HG03135 (cell line): ENCODE measurements around the gene B3GNT8.
"Not testable (repeated sequence)": the region's sequence is repeated elsewhere in the genome, so short reads cannot be mapped to it uniquely, and the experiment has no call there.

Source experiments
- ATAC-seq: cut with Tn5 transposase; IDR thresholded peaks from one replicate; pipeline ENCODE4 v1.9.1; 2021; ENCODE audit warnings: mild to moderate bottlenecking, moderate library complexity; ENCODE audit not compliant: unreplicated experiment

B3GNT8 gene

GRCh38 chr19:41437944-41438574 lies 10.9 kb upstream of the B3GNT8 start:
- ATAC-seq = no peak

DNA sequence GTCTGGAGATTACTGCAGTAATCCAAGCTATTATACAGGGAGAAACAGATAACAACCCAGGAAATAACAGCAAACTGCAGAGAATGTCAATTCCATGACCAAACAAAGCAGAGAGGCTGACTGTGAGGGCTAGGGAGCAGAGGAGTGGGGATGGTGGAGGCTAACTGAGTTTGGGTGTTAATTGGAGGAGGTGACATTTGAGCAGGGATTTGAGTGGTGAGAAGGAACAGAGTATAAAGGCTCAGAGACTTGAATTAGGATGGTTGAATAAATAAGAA lies 9.4 kb upstream of the B3GNT8 start:
- ATAC-seq = no peak

DNA sequence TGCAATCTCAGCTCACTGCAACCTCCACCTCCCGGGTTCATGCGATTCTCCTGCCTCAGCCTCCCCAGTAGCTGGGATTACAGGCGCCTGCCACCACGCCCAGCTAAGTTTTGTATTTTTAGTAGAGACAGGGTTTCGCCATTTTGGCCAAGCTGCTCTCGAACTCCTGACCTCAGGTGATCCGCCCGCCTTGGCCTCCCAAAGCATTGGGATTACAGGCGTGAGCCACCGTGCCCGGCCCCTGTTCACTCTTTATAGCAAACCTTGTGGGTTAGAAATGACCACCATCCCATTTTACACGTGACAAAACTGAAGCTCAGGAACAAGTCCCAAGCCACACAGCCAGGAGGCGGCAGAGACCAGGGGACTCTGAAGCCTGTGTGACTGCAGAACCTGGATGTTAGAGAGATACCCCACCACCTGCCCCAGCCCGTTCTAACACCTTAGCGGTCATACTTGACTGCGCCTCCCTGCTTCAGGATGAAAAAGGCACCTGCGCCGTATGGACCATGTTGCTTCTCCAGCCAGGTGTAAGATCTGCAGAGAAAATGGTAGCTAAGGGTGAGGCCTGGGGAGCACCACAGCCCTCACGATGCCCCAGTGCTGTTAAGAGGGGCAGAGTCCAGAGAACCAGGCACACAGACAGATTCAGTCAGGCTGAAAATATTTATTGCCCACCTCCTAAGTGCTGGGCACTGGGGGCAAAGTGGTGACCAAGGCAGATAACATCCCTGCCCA lies 8.9 kb upstream of the B3GNT8 start:
- no peak for ATAC-seq

DNA sequence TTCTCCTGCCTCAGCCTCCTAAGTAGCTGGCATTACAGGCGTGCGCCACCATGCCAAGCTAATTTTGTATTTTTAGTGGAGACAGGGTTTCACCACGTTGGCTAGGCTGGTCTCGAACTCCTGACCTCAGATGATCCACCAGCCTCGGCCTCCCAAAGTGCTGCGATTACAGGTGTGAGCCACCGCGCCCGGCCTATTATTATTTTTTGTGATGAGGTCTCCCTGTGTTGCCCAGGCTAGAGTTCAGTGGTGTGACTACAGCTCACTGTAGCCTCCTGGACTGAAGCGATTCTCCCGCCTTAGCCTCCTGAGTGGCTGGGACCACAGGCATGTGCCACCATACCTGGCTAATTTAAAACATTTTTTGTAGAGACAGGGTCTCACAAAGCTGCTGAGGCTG lies 8.2 kb upstream of the B3GNT8 start:
- ATAC-seq = not testable (repeated sequence)

- ATAC-seq = no peak
Measured at GRCh38 chr19:41434450-41434849, 7.3 kb upstream of the B3GNT8 start.

DNA sequence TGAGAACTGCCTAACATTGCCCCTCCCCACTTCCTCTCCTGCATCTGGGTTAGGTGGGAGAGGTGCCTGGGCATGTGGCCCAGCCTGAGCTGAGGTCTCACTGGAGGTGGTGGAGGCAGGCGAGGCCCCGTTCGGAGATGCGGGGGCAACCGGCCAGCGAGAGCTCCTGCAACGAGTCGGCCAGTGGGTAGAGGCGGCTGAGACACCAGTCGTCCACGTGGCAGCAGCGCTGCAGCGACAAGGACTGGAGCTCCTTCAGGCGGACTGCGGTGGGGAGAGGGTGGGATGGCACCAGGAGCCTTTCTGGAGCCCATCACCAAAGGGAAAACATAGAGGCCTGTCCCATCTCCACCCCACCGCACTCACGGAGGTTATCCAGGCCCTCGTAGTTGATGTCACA lies 6.0 kb upstream of the B3GNT8 start:
- ATAC-seq = no peak

DNA sequence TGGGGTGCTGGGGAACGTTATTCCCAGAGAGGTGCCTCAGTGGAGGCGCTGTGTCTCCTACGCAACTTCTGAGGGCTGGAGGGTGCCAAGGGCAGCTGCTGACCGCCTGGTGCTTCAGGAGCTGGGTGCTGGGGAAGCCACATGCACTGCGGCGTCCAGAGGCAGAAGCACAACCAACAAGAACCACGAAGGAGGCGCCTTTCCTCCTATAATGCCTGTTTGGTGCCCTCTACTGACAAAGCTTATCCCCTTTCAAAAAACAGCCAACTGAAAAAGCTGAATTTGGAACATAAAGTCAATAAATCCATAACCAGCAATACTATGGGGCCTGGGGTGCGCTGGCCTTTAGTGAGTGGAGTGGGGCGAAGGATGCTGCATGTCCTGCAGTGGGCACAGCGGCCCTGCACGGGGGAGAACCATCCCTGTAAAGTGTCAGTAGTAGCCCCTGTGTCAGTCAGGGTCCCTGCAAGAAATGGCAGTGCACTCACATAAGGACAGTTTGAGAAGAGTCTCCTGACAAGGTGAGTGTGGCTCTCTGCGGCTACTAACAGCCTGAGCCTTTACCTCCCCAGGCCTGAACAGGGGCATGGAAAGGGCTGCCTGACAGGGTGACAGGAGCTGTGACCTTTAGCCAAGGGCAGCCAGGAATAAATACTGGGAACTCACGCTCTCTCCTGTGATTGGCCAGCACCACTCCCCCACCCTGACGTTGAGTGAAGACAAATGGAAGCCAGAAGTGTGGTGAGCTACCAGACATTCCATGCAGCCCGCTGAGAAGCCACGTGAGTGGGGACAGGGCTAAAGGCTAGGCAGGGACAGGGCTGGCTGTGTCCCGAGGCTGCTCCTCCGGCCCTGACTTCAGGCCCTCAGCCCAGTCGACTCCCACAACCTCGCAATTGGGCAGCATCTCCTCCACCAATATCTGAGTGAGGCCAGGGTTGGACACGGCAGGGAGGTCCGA lies 4.5 kb upstream of the B3GNT8 start:
- ATAC-seq = no peak

GRCh38 chr19:41430922-41431321 lies 3.7 kb upstream of the B3GNT8 start:
- ATAC-seq = no peak

GRCh38 chr19:41428481-41428859 lies 1.3 kb upstream of the B3GNT8 start:
- ATAC-seq = no peak

- ATAC-seq = no peak
Measured at GRCh38 chr19:41427647-41428480, 690 bp upstream of the B3GNT8 start.

DNA sequence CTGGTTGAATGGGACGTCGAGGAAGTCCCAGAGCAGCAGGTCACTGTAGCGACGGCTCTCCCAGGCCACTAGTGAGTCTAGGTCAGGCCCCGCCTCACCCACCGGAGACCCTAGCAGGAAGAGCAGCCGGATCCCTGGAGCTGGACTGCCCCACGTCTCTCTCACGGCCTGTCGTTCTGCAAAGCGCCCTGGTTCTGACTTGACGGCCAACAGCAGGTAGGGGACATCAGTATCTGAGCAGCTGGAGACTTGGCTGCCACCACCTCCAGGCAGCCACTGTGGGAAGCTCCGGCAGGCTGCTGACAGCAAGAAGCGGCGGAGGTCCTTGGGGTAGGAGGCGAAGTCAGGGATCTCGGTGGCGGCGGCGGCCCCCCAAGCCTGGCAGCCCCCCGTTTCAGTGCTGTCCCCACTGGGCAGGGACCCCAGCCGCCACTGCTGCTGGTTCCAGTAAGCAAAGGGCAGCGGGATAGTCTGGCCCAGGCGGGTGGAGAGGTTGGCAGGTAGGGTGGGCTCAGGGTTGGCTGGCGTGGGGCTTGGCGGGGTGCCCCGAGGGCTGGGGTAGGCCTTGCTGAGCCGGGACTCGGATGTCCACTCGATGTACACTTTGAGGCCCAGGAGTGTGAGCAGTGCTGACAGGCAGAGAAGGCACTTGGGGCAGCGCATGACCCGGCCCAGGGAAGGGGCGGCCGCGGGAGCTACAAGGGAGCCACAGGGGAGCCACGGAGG lies 895 bp downstream of the B3GNT8 start:
- no peak for ATAC-seq

DNA sequence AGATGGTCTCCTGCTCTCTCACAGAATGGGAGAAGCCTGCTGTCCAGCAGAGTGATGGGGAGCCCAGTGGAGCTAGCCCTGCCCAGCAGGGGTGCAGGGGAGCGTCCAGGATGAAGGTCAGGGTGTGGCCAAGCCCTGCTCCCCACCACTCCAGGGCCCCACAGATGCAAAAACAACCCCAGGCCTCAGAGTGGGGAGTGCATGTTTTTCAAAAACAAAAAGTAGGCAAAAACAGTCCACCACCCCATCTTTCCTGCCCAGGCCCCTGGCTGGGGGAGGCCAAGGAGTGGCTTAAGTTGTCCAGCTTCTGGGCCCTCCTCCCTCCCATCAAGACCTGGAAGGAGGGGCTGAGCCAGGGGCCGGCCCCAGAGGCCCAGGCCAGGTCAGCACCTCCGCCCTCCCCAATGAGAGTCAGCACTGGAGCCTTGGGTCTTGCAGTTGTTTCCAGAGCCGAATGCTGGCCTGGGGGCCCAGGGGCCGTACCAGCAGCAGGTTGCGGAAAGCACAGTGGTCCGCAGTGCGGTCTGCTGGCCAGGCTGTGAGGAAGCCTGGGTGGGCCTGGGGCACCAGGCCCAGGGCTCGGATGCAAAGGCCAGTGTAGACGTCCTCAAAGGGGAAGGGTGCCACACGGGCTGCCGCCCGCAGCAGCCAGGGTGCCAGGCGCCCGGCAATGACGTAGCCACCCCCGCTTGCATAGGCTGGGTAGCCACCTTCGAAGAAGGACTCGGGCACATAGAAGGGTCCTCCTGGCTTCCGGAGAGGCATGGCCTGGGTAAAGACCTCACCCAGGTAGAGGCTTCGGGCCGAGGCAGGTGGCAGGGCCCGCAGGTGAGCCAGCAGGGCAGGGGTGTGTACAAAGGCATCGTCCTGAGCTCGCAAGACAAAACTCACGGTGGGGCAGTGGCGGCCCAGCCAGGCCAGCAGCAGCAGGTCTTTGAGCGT lies 1.7 kb downstream of the B3GNT8 start:
- no peak for ATAC-seq

- no peak for ATAC-seq
Measured at GRCh38 chr19:41424335-41425173, 2.6 kb downstream of the B3GNT8 start.

DNA sequence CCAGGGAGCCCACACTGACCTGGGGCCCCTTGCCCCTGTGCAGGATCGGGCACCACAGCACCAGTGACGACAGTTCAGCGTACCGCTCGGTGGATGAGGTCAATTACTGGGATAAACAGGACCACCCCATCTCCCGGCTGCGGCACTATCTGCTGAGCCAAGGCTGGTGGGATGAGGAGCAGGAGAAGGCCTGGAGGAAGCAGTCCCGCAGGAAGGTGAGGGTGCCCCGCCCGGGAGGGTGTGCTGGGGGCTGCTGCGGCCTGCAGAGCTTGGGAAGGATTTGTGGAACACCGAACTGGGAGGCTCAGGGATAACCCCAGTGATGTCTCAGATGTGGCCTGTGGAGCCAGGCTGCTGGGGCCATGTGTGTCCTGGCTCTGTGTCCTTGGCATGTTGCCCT lies 4.2 kb downstream of the B3GNT8 start:
- no peak for ATAC-seq

- ATAC-seq = no peak
Measured at GRCh38 chr19:41422456-41422855, 4.7 kb downstream of the B3GNT8 start.

DNA sequence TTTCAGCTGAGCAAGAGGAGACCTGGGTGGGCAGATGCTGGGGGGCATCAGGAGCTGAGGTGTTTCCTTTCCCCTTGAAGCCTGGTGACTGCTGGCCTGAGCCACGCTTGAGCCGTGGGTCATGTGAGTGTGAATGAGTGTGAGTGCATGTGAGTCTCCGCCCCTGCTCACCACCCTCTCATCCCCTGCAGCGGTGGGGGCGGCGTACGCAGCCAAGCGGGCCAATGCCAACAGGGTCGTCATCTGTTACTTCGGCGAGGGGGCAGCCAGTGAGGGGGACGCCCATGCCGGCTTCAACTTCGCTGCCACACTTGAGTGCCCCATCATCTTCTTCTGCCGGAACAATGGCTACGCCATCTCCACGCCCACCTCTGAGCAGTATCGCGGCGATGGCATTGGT lies 5.2 kb downstream of the B3GNT8 start:
- ATAC-seq = no peak

DNA sequence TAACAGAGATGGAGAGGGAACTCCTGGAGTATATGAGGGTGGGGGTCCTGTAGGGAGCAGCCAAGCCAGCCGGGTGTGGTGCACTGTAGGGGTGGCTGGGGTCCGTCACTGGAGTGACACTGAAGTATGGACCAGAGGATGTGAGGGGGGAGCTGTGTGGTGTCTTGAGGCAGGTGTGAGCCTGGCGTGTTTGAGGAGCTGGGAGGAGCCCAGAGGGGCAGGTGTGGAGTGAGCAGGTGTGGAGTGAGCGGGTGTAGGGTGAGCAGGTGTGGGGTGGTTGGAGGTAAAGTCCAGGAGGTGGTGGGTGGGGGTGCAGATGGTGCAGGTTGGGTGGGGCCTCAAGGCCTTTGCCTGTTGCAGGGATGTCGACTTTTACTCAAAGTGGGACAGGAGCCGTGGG lies 5.9 kb downstream of the B3GNT8 start:
- ATAC-seq = no peak

DNA sequence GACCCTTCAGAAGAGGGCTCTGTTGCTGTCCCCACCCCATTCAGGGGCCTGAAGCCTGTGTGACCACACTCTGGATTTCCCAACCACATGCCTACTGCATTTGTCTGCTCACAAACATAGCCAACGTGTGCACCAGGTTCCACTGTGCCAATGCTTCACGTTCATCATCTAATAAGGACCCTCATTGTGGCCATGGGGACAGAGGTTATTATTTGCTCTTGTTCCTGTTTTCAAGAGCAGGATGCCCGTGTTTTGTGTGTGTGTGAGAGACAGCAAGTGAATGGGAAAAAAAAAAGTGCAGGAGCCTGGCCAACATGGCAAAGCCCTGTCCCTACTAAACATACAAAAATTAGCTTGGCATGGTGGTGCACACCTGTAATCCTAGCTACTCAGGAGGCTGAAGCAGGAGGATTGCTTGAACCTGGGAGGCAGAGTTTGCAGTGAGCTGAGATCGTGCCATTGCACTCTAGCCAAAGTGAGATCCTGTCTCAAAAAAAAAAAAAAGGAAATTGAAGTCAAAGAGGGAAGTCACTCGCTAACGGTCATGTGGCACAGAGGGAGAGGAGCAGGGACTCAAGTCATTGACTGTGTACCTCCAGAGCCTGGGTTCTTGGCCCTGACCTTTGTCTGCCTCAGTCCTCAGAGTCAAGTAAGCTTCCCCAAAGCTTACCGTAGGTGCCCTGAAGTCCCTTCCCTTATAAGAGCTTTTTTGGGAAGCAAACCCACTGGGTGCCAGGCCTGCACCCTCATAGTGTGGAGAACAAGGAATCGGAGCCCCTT lies 6.9 kb downstream of the B3GNT8 start:
- no peak for ATAC-seq
